ENCODE results near the gene GAS6.
"Not testable (repeated sequence)": the region's sequence is repeated elsewhere in the genome, so short reads cannot be mapped to it uniquely, and the experiment has no call there.

GRCh38 chr13:113834006-113834405 is 29.9 kb downstream of the GAS6 start:
- not testable (repeated sequence) for TF ChIP-seq CTCF (conservative IDR thresholded peaks at IDR 0.05; ENCODE audit: low read depth, low read length); EZH2 (IDR thresholded peaks at IDR 0.05; ENCODE audit: low read length, unreplicated experiment); EZH2phosphoT487 (IDR thresholded peaks at IDR 0.05; ENCODE audit: borderline replicate concordance, low read length)
